SK-N-SH (cell line): ENCODE results near the gene PCBP4.

Experiments
- CHD2 ChIP-seq: fragments of 150-350 bp; IDR thresholded peaks from 2 replicates; pipeline ENCODE4 v1.6.1; 2018; ENCODE audit warnings: low read length; ENCODE audit not compliant: partially characterized antibody
- ELF1 ChIP-seq: IDR thresholded peaks from 2 replicates; pipeline ENCODE4 v1.4.0; 2012
- EP300 ChIP-seq, 2 experiments: IDR thresholded peaks; 2 replicates each; pipeline versions ENCODE4 v1.4.0 to v1.6.1; 2012; ENCODE audit warnings: borderline replicate concordance in 1 of 2, low read depth in 1 of 2, low read length in 1 of 2
- FOSL2 ChIP-seq: IDR thresholded peaks from 2 replicates; pipeline ENCODE4 v1.4.0; 2012; ENCODE audit warnings: low read depth, mild to moderate bottlenecking, moderate library complexity, borderline replicate concordance
- GABPA ChIP-seq: IDR thresholded peaks from 2 replicates; pipeline ENCODE4 v1.4.0; 2012; ENCODE audit warnings: low read depth, mild to moderate bottlenecking
- GATA2 ChIP-seq: sonication (generic); formaldehyde crosslinking; IDR thresholded peaks from 2 replicates; pipeline ENCODE4 v1.5.0; 2020; ENCODE audit warnings: mild to moderate bottlenecking, missing genetic modification reagents
- NFIC ChIP-seq: IDR thresholded peaks from 2 replicates; pipeline ENCODE4 v1.4.0; 2012; ENCODE audit warnings: borderline replicate concordance
- POLR2AphosphoS5 ChIP-seq: IDR thresholded peaks from 2 replicates; pipeline ENCODE4 v1.6.1; 2012; ENCODE audit warnings: low read depth, low read length
- RXRA ChIP-seq: IDR thresholded peaks from 2 replicates; pipeline ENCODE4 v1.4.0; 2012; ENCODE audit warnings: low read depth, mild to moderate bottlenecking, borderline replicate concordance
- SIN3A ChIP-seq: IDR thresholded peaks from 2 replicates; pipeline ENCODE4 v1.6.1; 2012; ENCODE audit warnings: low read depth, mild to moderate bottlenecking, low read length, moderate library complexity, borderline replicate concordance
- TAF1 ChIP-seq: IDR thresholded peaks from 2 replicates; pipeline ENCODE4 v1.6.1; 2012; ENCODE audit warnings: low read depth, mild to moderate bottlenecking, low read length, moderate library complexity, borderline replicate concordance
- TEAD4 ChIP-seq: IDR thresholded peaks from 2 replicates; pipeline ENCODE4 v1.4.0; 2012; ENCODE audit warnings: mild to moderate bottlenecking, borderline replicate concordance; ENCODE audit not compliant: insufficient read depth
- TF ChIP-seq, protein P1 (sequence below): fragments of 200-600 bp; sonication (generic); IDR thresholded peaks from 2 replicates; pipeline ENCODE4 v1.6.1; 2017; ENCODE audit warnings: antibody characterized with exemption, mild to moderate bottlenecking, moderate library complexity
- TF ChIP-seq, protein P2 (sequence below): fragments of 150-350 bp; IDR thresholded peaks from 2 replicates; pipeline ENCODE4 v1.6.1; 2017; ENCODE audit warnings: antibody characterized with exemption, low read length, low read depth, borderline replicate concordance

DNA sequence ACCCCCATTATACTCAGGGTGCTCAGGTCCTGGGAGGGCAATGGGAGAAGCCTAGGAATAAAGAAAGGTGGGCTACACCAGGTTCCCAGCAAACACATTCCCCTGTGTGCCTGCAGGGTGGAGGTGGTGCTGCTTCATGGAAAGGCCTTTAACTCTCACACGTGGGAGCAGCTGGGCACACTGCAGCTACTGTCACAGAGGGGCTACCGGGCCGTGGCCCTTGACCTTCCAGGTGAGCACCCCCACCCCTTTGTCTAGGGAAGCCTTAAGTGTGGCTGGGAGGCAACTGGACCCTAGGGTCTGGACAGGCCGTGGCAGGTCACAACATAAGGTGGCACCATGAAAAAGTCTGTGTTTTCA, 10.9 kb upstream of the PCBP4 start:
- no peak for TF ChIP-seq TEAD4
- TF ChIP-seq, protein P1, sequence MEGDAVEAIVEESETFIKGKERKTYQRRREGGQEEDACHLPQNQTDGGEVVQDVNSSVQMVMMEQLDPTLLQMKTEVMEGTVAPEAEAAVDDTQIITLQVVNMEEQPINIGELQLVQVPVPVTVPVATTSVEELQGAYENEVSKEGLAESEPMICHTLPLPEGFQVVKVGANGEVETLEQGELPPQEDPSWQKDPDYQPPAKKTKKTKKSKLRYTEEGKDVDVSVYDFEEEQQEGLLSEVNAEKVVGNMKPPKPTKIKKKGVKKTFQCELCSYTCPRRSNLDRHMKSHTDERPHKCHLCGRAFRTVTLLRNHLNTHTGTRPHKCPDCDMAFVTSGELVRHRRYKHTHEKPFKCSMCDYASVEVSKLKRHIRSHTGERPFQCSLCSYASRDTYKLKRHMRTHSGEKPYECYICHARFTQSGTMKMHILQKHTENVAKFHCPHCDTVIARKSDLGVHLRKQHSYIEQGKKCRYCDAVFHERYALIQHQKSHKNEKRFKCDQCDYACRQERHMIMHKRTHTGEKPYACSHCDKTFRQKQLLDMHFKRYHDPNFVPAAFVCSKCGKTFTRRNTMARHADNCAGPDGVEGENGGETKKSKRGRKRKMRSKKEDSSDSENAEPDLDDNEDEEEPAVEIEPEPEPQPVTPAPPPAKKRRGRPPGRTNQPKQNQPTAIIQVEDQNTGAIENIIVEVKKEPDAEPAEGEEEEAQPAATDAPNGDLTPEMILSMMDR, result no peak
- TF ChIP-seq ELF1, result no peak
- TF ChIP-seq FOSL2, result no peak
- no peak for TF ChIP-seq EP300 (IDR thresholded peaks at IDR 0.05; ENCODE audit: borderline replicate concordance in 1 of 2, low read depth in 1 of 2, low read length in 1 of 2)
- TF ChIP-seq SIN3A, result no peak
- TF ChIP-seq POLR2AphosphoS5, result no peak
- TF ChIP-seq, protein P2, sequence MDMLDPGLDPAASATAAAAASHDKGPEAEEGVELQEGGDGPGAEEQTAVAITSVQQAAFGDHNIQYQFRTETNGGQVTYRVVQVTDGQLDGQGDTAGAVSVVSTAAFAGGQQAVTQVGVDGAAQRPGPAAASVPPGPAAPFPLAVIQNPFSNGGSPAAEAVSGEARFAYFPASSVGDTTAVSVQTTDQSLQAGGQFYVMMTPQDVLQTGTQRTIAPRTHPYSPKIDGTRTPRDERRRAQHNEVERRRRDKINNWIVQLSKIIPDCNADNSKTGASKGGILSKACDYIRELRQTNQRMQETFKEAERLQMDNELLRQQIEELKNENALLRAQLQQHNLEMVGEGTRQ, result no peak
- no peak for TF ChIP-seq CHD2
- no peak for TF ChIP-seq TAF1
- TF ChIP-seq GATA2, result no peak
- TF ChIP-seq NFIC, result no peak
- no peak for TF ChIP-seq GABPA
- no peak for TF ChIP-seq RXRA
